Measurements from ENCODE around the gene CYP27B1. TPM values are rescaled to one million over a fixed set of nuclear protein-coding genes. Genes with fewer than 3 reads are reported as not detected.

The CYP27B1 gene
- total and polyA plus RNA-seq, 9 of the 15 experiments (the other 6 are each of a cell fraction or from before 2014, with no cell fraction given) = 0.18 to 4.2 (median 1.8) TPM

DNA sequence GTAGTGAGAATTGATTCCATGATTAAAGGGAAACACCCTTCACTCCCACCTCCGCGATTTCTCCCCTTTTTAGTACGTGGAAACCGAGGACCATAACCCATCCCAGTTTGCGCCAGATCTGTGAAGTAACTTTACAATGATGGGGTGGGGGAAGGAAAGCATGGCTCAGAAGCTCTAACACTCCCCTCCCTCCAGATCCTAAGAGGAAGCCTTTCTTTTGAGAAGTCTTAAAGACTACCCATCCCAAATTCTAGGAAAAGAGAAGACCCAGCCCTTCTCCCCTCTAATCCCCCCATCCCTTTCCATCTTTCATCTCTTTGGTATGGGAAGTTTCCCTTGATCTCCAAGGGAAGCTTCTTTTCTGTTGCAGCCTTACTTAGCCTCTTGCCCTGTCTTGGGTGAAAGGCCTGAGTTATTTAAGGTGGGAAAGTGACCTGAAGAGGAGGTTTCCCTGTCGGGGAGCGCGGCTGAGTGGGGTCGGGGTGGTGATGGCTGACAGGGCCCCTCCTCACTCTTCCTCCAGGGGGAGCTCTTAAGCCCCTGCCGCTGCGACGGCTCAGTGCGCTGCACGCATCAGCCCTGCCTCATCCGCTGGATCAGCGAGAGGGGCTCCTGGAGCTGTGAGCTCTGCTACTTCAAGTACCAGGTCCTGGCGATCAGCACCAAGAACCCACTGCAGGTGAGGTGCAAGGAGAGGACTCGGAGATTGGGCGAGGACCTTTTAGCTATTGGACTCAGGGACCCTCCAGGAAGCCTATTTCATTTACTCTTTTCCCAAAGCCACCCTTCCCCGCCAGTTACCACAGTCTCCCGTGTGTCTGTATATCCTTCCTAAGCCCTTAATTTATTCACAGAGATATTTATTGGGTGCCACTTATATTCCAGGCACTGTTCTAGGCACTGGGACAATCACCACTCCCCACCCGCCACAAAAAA is 10.2 kb downstream of the CYP27B1 start (continued):
- TF ChIP-seq HDAC1 (IDR thresholded peaks at IDR 0.05) (no peak), BRCA1 (IDR thresholded peaks at IDR 0.05) (no peak), BRCA1 (CRISPR knock-in tag; IDR thresholded peaks at IDR 0.05) (no peak), CREM (IDR thresholded peaks at IDR 0.05; ENCODE audit: low read depth) (peak; percentile 65), CTBP1 (IDR thresholded peaks at IDR 0.05; ENCODE audit: borderline replicate concordance) (peak; percentile 68), YY1 (IDR thresholded peaks at IDR 0.05; ENCODE audit: borderline replicate concordance in 1 of 3, control insufficient read depth in 1 of 3, extremely low read depth in 1 of 3, insufficient read depth in 3 of 3, insufficient read length in 1 of 3, insufficient replicate concordance in 2 of 3, low read depth in 1 of 3, low read length in 2 of 3) (peak in 2 of 3 experiments; percentile 71 to 79), SMC3 (conservative IDR thresholded peaks at IDR 0.05; ENCODE audit: insufficient read depth, low read depth, low read length) (peak; percentile 66), KHSRP (IDR thresholded peaks at IDR 0.05) (no peak), CXXC5 (CRISPR knock-in tag; IDR thresholded peaks at IDR 0.05) (peak; percentile 44)
- TF ChIP-seq, protein P1, sequence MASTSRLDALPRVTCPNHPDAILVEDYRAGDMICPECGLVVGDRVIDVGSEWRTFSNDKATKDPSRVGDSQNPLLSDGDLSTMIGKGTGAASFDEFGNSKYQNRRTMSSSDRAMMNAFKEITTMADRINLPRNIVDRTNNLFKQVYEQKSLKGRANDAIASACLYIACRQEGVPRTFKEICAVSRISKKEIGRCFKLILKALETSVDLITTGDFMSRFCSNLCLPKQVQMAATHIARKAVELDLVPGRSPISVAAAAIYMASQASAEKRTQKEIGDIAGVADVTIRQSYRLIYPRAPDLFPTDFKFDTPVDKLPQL (IDR thresholded peaks at IDR 0.05; ENCODE audit: extremely low read depth, insufficient read length) = no peak
- TF ChIP-seq, protein P2, sequence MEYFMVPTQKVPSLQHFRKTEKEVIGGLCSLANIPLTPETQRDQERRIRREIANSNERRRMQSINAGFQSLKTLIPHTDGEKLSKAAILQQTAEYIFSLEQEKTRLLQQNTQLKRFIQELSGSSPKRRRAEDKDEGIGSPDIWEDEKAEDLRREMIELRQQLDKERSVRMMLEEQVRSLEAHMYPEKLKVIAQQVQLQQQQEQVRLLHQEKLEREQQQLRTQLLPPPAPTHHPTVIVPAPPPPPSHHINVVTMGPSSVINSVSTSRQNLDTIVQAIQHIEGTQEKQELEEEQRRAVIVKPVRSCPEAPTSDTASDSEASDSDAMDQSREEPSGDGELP (CRISPR knock-in tag; IDR thresholded peaks at IDR 0.05; ENCODE audit: borderline replicate concordance) = peak; percentile 41; the same call in 1 of the 2 replicates
